GM04504 (cell line): ENCODE results near the gene COG1.
"Not testable (repeated sequence)": the region's sequence is repeated elsewhere in the genome, so short reads cannot be mapped to it uniquely, and the experiment has no call there.

Source experiments
- DNase-seq: peaks from one replicate; pipeline ENCODE4 v3.0.0-alpha.2; 2012; ENCODE audit warnings: low read depth

COG1 gene, protein sequence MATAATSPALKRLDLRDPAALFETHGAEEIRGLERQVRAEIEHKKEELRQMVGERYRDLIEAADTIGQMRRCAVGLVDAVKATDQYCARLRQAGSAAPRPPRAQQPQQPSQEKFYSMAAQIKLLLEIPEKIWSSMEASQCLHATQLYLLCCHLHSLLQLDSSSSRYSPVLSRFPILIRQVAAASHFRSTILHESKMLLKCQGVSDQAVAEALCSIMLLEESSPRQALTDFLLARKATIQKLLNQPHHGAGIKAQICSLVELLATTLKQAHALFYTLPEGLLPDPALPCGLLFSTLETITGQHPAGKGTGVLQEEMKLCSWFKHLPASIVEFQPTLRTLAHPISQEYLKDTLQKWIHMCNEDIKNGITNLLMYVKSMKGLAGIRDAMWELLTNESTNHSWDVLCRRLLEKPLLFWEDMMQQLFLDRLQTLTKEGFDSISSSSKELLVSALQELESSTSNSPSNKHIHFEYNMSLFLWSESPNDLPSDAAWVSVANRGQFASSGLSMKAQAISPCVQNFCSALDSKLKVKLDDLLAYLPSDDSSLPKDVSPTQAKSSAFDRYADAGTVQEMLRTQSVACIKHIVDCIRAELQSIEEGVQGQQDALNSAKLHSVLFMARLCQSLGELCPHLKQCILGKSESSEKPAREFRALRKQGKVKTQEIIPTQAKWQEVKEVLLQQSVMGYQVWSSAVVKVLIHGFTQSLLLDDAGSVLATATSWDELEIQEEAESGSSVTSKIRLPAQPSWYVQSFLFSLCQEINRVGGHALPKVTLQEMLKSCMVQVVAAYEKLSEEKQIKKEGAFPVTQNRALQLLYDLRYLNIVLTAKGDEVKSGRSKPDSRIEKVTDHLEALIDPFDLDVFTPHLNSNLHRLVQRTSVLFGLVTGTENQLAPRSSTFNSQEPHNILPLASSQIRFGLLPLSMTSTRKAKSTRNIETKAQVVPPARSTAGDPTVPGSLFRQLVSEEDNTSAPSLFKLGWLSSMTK

DNA sequence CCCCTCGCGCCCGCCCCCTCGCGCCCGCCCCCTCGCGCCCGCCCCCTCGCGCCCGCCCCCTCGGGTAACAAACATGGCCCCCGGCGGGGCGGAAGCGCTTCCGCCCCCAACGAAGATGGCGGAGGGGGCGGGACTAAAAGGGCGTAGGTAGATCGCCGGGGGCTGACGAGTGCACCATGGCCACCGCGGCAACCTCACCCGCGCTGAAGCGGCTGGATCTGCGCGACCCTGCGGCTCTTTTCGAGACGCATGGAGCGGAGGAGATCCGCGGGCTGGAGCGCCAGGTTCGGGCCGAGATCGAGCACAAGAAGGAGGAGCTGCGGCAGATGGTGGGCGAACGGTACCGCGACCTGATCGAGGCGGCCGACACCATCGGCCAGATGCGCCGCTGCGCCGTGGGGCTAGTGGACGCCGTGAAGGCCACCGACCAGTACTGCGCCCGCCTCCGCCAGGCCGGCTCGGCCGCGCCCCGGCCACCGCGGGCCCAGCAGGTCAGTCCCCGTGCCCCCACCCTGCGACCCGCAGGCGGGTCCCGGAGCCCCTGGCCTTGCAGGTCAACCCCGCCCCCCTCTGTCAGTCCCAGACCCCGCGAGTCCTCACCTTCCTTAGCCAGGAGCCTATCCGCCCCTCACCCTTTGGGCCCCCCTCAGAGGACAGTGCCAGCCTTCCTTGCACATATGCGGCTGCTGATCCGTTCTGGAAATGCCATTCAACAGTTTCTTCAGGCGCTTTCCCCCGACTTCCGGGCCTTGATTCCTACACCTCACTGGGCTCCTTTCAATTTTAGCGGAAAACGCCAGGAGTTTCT is at the start of gene COG1:
COG1 (plus strand) TSS at position 162 of the 808 bp plus-strand sequence; CDS start at position 177, 15 bp downstream.
- DNase-seq: peak; percentile 72

DNA sequence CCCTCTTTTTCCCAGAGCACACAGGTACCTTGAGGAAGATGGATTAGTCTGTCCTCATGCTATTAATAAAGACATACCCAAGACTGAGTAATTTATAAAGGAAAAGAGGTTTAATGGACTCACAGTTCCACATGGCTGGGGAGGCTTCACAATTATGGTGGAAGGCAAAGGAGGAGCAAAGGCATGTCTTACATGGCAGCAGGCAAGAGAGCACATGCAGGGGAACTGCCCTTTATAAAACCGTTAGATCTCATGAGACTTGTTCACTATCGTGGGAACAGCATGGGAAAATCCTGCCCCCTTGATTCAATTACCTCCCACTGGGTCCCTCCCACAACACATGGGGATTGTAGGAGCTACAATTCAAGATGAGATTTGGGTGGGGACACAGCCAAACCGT is 48.6 kb upstream of the COG1 start:
- not testable (repeated sequence) for DNase-seq

DNA sequence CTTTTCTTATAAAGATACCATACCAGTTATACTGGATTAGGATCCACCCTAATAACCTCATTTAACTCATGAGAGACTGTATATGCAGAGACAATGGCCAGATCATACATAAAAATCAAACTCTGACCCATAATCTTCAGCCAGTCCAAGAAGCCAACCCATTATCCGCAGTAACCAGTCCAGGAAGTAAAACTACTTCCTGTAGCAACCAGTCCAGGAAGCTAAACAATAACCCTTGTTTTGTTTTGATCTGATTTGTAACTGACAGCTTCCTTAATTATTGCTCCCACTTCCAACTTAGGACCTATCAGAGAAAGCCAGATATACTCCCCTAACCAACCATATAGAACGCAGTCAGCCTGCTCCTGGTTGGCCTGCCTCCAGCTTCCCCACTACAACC is 47.2 kb upstream of the COG1 start:
- DNase-seq: no peak

DNA sequence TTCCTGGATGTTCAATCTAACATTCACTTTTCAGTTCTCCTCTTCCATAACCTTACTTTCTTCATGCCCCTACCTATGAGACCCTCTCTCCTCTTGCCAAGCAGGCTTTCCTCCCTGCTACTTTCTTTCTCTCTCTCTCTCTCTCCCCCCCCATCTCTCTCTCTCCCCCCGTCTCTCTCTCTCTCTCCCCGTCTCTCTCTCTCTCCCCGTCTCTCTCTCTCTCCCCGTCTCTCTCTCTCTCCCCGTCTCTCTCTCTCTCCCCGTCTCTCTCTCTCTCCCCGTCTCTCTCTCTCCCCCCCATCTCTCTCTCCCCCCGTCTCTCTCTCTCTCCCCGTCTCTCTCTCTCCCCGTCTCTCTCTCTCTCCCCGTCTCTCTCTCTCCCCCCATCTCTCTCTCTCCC is 45.1 kb upstream of the COG1 start:
- not testable (repeated sequence) for DNase-seq

DNA sequence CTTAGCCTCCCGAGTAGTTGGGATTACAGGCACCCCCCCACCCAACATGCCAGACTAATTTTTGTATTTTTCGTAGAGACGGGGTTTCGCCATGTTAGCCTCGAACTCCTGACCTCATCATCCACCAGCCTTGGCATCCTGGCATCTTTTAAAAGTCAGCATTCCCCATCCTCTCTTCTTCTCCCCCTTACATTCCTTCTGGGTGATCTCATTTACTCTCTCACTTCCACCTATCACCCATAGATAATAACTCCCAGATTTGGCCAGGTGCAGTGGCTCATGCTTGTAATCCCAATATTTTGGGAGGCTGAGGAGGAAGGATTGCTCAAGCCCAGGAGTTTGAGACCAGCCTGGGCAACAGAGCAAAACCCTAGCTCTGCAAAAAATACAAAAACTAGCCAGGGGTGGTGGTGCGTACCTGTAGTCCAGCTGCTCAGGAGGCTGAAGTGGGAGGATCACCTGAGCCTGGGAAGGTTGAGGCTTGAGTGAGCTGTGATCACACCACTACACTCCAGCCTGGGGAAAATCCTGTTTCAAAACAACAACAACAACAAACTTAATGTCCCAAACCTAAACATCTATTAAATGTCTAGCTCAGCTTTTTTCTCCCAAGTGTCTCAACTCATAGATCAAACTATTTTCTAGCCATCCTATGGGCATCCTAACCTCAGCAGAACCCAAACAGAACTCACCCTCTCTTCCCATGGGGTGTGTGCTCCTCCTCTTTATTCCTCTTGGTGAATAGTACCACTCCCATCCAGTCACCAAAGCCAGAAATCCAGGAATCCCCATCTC is 44.1 kb upstream of the COG1 start:
- no peak for DNase-seq

DNA sequence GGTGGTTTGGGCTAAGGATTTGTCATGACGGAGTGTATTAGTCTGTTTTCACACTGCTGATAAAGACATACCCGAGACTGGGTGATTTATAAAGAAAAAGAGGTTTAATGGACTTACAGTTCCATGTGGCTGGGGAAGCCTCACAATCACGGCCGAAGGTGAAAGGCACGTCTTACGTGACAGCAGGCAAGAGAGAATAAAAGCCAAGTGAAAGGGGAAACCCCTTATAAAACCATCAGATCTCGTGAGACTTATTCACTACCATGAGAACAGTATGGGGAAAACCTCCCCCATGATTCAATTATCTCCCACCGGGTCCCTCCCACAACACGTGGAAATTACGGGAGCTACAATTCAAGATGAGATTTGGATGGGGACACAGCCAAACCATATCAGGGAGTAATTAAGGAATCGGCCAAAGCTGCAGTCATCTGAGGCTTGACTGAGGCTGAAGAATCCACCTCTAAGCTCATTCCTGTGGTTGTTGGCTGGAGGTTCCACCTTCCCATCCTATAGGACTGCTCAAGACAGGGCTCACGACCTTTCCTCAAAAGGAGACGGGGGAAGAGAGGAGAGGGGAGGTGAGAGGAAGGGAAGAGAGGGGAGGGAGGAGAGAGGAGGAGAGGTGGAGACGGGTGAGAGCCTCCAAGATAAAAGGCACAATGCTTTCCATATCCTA is 42.1 kb upstream of the COG1 start:
- not testable (repeated sequence) for DNase-seq

DNA sequence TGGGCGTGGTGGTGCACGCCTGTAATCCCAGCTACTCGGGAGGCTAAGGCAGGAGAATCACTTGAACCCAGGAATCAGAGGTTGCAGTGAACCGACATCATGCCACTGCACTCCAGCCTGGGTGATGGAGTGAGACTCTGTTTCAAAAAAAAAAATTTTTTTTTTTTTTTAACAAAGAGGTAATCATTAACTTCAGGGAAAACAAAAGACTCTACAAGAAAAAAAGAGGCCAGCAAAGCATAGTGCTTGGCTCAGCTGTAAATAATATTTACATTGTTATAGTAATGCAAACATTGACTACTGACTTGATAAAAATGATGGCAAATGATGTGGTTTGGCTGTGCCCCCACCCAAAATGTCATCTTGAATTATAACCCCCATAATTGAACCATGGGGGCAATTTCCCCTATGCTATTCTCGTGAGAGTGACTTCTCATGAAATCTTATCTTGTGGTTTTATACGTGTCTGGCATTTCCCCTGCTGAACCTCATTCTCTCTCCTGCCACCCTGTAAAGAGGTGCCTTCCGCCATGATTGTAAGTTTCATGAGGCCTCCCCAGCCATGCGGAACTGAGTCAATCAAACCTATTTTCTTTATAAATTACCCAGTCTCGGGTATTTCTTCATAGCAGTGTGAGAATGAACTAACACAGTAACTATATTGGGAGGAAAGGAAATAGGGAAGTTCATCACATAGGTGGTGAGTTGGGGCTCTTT is 40.8 kb upstream of the COG1 start:
- no peak for DNase-seq

DNA sequence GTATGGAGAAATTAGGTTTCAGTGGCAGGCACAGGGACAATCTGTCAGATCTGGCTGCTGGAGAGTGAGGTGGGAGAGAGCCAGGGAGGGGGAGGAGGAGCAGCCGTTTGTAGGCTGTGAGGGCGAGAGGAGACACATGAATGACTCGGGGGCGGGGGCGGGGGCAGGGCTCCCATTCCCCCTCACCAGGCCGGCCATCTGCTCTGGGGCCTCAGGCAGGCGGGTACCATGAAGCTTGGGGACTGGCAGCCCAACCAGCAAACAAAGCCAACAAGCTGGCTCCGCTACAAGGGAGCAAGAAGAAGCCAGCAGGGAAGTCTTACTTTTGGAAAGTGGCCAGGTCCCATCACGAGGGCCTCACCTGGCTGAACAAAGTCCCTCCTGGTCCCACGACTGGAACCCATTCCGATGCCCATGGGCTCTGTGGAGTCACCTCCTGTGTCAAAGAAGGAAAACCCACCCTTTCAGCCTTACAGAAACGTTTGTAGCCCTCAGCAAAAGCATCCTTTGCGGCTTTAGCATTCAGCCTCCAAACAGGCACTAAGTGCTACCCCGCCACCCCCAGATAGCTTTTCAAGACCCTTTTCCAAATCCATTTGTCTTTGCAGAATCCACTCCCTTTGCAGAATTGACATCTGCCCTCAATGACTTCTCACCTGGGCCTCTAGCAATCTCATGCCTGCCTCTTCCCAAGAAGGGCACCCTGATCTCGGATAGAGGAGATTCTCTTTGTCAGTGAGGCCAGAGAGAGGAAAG is 37.3 kb upstream of the COG1 start:
- DNase-seq: no peak

DNA sequence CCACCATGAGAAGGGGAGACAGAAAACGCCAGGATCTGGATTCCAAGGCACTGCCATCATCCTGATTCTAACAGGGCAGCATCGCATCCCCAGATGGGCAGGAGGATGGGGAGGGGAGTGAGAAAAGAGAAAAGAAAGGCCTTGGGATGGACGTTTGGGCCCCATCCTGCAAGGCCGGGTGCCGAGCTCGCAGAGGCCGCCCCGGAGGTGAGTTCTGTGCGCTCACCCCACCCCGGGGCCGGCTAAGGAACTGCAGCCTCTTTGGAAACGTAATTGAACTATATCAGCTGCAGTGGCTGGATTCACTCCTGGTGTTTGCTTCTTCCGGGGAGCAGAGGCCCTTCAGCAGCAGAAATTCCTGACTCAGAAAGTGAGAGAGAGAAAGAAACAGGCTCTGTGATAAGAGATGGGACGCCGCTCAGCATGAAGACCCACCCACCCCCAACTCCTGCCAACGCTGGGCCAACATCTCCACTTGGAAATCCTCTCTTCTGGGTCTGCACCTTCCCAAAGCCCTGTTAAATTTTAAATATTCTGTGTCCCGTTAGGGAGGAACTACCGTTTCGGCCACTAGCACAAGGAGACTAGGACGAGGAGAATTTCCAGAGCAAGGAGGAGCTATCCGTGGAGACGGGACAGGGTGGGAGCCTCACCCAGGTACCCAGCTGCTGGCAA is 36.6 kb upstream of the COG1 start:
- DNase-seq: peak; percentile 35

DNA sequence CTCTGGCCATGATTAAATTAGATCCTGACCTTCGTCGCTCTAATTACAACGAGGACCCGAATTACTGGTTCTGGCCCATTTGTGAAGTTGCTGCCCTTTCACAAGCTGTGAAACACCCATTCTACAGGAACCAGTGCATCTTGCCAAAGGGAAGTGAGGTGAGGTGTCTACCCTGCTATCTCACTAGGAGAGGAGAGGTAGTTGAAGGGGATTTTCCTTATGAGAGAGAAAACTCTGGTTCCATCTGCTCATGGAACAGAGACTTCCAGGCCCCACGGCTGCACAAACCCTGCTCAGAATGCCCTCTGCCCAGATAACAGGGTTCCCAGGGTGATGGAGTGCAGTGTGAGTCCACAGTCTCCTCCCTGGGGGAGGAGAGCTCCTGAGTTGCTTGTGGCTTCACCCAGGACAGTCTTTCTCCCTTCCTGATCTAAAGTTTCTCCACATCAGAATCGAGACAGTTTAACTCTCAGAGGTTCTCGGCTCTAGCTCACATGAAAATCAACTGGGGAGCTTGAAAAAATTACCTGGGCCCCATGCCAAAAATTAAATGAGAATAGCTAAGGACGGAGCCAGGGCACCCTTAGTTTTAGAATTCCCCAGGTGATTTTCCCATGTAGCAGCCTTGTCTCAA is 35.9 kb upstream of the COG1 start:
- no peak for DNase-seq

DNA sequence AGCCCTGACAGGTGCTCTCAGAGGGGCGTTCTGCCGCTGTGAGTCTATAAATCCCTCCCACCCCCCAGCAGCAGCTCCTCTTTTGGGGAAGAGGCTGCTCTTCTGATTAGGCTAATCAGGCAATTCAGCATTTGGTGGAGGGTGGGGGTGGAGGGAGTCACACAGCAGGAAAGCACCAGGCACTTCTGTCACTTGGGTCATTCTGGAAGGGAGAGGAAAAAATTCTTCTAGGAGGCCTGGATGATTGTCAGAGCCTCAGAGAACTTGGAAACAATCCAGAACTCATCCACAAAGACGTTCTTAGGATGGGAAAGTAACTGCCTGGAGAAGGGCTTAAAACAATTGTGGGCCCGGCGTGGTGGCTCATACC is 35.3 kb upstream of the COG1 start:
- DNase-seq: no peak

DNA sequence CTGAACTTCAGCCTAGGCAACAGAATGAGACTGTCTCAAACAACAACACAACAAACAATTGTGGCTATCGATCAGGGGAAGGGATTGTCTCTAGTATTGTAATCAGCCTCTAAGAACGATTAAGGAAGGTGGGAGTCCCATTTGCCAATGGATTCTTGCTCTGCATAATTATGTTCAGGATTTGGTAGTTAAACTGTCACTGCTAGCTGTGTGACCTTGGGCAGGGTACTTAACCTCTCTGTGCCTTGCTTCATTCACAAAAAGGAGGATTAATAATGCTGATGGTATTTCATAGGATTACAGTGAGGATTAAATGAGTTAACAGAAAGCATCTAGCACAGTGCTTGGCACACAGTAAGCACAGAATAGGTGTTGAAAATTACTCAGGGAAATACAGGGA is 34.7 kb upstream of the COG1 start:
- DNase-seq: no peak

DNA sequence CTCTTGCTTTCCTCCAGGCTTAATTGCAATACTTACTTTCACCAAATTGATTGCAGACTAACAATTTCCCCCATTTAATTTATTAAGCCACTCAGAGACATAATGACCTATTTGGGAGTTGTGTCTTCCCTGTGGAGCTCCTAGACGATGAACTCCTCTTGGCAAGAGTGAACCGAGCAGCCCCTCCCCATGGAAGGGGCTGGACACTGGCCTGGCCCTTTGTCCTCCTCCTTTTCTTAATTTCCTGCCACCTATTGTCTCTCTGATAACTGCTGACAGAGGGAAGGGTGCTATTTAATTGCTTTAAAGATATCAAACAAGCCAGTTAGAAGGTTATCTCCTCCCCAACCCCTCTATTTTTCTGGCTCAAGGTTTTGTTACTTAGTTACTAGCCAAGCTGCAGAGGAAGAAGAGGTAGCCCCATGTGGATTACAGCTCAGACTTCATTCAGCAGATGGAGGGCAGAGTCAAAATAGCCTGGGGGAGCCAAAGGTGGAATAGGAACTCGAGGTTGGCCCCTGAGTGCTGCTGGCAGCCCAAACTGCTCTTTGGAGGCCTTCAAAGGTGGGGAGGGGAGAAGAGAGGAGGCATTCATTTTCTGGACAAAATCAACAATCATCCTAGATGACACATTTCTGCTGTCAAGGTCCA is 31.8 kb upstream of the COG1 start:
- no peak for DNase-seq

DNA sequence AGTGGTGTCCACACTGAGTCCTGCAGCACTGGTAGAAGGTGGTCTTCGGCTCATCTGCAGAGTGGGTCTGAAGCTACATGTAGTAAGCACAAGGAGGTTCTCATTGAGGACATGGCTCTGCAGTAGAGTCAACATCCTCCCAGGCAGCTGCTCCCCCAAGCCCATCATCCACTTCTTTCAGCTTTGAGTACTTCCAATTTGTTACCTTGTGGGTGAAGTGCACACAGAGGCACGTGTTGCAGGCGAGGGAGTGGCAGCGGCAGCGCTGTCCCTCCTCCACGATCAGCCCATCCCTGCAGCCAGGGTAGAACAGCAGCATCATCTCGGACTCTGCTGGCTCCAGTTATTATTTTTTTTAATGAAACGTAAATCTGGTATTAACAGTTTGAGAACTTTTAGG is 29.8 kb upstream of the COG1 start:
- no peak for DNase-seq

DNA sequence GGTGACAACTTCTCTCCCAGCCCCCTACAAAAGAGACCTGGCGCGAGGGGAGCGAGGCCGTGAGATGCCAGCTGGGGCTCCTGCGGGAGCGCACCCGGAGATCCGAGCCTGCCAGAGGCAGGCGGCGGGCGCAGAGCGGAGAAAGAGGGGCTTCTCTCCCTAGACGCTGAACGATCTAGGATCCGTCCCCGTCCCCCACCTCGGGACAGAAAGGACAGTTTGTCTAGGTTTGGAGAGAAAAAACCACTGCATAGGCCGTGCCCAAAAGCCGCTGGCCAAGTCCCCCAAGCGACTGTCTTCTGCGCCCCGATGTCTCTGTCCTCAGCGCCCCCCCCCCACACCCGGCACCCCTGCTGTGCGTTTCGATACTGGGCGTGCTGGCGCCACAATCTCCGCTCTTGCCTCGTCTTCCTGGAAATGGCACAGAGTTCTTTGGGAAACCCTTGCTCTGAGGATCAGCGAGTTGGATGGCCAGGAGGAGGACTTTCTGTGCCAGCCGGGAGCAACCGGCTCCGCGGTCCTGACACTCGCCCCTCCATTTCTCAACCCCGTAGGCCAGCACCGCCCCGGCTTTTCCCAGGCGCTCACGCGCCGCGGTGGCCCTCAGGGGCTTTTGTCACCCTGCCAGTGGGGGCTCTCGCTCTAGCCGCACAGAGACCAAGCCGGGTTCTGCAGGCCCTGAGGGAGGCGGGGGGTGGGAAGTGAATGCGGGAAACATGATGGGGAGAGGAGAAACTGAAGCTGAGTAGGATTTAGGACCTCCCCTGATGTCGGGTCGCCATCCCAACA is 27.0 kb upstream of the COG1 start:
- DNase-seq: no peak

DNA sequence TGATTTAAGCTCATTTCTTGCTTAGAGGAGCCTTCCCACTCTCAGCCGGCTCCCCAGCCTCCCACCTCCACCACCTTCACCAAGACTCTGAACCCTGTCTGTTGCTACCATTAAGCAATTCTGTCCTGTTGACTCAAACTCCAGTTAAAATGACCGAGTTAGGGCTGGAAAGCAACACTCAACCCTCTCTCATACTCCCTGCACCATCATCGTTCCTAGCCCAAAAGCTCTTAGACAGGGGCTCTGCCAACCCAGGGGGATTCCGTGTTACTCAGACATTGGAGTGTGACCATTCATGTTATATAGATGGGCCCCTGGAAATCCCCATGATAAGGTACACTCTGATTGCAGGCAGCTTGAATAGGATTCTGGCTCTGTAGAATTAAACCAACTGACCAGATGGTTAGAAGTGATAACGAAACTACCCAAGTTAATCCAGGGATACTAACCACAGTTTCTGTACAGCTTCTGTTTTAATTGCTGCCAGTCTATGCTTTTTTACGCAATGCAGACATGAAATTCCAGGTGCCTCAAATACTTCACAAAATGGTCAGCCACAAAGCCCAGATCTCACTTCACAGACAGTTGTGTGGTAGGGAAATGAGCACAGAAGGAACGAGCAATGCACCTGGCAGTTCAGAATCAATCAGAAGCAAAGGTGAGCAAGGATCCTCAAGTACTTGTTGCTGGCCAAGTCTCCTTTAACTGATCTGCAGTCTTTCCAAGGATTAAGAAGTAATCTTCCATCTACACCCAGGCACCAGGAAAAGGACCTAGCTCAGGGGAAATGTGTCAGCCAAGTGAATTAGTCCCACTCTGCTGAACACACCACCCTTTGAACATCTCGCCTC is 25.9 kb upstream of the COG1 start:
- no peak for DNase-seq
